Suprapubic skin (tissue), 4 donors: Measurements from ENCODE around the gene SHCBP1L. TPM values are rescaled to one million over a fixed set of nuclear protein-coding genes. Genes with fewer than 3 reads are reported as not detected.

Source experiments
- DNase-seq, 2 donors: peaks; one replicate each; pipeline ENCODE4 v3.0.0-alpha.2; 2019; ENCODE audit warnings: low spot score in 2 of 2
- H3K27ac ChIP-seq: fragments of 200-600 bp; sonication (generic); one replicate; pipeline ENCODE4 v1.5.1; 2019
- H3K27me3 ChIP-seq: fragments of 200-600 bp; sonication (generic); one replicate; pipeline ENCODE4 v1.5.1; 2019
- H3K36me3 ChIP-seq: fragments of 200-600 bp; sonication (generic); one replicate; pipeline ENCODE4 v1.5.1; 2019
- H3K4me1 ChIP-seq: fragments of 200-600 bp; sonication (generic); one replicate; pipeline ENCODE4 v1.5.1; 2019
- H3K4me3 ChIP-seq: fragments of 200-600 bp; sonication (generic); one replicate; pipeline ENCODE4 v1.5.1; 2019; ENCODE audit warnings: mild to moderate bottlenecking
- H3K9me3 ChIP-seq: fragments of 200-600 bp; sonication (generic); one replicate; pipeline ENCODE4 v1.5.1; 2019
- EP300 ChIP-seq: sonication (generic); formaldehyde crosslinking; IDR thresholded peaks from one replicate; pipeline ENCODE4 v1.6.1; 2017; ENCODE audit warnings: antibody characterized with exemption
- POLR2A ChIP-seq, 2 donors: fragments of 450-650 bp; IDR thresholded peaks; one replicate each; pipeline ENCODE4 v1.6.1; 2017; ENCODE audit warnings: antibody characterized with exemption in 2 of 2, mild to moderate bottlenecking in 2 of 2, moderate library complexity in 2 of 2
- POLR2AphosphoS5 ChIP-seq, 3 donors: sonication (generic); formaldehyde crosslinking; IDR thresholded peaks; one replicate each; pipeline ENCODE4 v1.6.1; 2017; ENCODE audit warnings: antibody characterized with exemption in 3 of 3
- WGBS: methylation state at CpG from one replicate; pipeline ENCODE4 v1.1.5; 2018; 5-methylcytosine and 5-hydroxymethylcytosine counted together
- total RNA-seq, 4 donors: library from RNA; depleted of rRNA; stranded (reverse); fragments of >200 nt; gene quantifications; one replicate each; pipeline ENCODE4 v1.1.0, GENCODE V29; 2016
- TF ChIP-seq, protein P1 (sequence below), 2 donors: fragments of 200-600 bp in 1 of 2; fragments of 450-650 bp in 1 of 2; sonication (generic) in 1 of 2; IDR thresholded peaks; one replicate each; pipeline ENCODE4 v1.5.1; 2016 to 2019; ENCODE audit warnings: antibody characterized with exemption in 2 of 2, mild to moderate bottlenecking in 1 of 2, moderate library complexity in 1 of 2

SHCBP1L gene
- total RNA-seq, 4 donors from 2014 or later: not detected

DNA sequence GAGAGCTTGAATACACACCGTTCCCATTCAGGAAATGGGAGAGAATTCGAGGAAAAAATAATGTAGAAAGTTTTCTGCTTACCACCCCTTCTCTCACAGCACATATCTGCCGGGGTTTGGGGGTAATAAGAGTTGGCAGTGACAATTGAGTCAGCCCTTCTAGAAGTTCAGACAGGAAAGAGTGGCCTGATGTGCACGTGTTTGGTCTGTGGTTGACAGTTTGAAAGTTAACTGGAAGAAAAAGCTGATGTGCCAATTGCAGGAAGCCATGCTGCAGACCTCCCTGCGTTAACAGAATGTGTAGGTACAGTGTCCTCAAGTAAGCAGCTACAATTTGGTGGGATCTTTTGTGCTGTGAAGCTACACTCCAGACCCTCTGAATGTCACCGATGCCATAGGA lies 63.0 kb downstream of the SHCBP1L start:
- H3K27me3 ChIP-seq: no peaks in the 10 kb centered on the region
- WGBS: 71% methylated on average over 6 of the region's 6 CpGs
- TF ChIP-seq POLR2A (IDR thresholded peaks at IDR 0.05): no peak
- TF ChIP-seq POLR2AphosphoS5 (IDR thresholded peaks at IDR 0.05): no peak
- TF ChIP-seq, protein P1, sequence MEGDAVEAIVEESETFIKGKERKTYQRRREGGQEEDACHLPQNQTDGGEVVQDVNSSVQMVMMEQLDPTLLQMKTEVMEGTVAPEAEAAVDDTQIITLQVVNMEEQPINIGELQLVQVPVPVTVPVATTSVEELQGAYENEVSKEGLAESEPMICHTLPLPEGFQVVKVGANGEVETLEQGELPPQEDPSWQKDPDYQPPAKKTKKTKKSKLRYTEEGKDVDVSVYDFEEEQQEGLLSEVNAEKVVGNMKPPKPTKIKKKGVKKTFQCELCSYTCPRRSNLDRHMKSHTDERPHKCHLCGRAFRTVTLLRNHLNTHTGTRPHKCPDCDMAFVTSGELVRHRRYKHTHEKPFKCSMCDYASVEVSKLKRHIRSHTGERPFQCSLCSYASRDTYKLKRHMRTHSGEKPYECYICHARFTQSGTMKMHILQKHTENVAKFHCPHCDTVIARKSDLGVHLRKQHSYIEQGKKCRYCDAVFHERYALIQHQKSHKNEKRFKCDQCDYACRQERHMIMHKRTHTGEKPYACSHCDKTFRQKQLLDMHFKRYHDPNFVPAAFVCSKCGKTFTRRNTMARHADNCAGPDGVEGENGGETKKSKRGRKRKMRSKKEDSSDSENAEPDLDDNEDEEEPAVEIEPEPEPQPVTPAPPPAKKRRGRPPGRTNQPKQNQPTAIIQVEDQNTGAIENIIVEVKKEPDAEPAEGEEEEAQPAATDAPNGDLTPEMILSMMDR (IDR thresholded peaks at IDR 0.05): no peak
- TF ChIP-seq EP300: no peak
- no peak for DNase-seq
- H3K36me3 ChIP-seq: peaks cover 45% of the 10 kb centered on the region
- H3K27ac ChIP-seq: no peak overlapping the region
- H3K4me3 ChIP-seq: no peak overlapping the region
- H3K9me3 ChIP-seq: no peaks in the 10 kb centered on the region
- no peaks in the 10 kb centered on the region for H3K4me1 ChIP-seq

GRCh38 chr1:182888736-182889531 lies 64.0 kb downstream of the SHCBP1L start:
- H3K9me3 ChIP-seq: no peaks in the 10 kb centered on the region
- no peaks in the 10 kb centered on the region for H3K4me1 ChIP-seq
- 79% methylated on average over 7 of the region's 7 CpGs for WGBS
- H3K27me3 ChIP-seq: no peaks in the 10 kb centered on the region
- H3K36me3 ChIP-seq: peaks cover 55% of the 10 kb centered on the region
- H3K4me3 ChIP-seq: no peak overlapping the region
- DNase-seq: no peak
- no peak overlapping the region for H3K27ac ChIP-seq
- no peak for TF ChIP-seq POLR2A (IDR thresholded peaks at IDR 0.05)
- TF ChIP-seq, protein P1 (IDR thresholded peaks at IDR 0.05): no peak
- no peak for TF ChIP-seq EP300
- TF ChIP-seq POLR2AphosphoS5 (IDR thresholded peaks at IDR 0.05): no peak

GRCh38 chr1:182886985-182887384 lies 66.0 kb downstream of the SHCBP1L start:
- no peaks in the 10 kb centered on the region for H3K9me3 ChIP-seq
- no peak overlapping the region for H3K4me3 ChIP-seq
- no peak for DNase-seq
- no peak for TF ChIP-seq POLR2A (IDR thresholded peaks at IDR 0.05)
- TF ChIP-seq EP300: no peak
- TF ChIP-seq, protein P1 (IDR thresholded peaks at IDR 0.05): no peak
- TF ChIP-seq POLR2AphosphoS5 (IDR thresholded peaks at IDR 0.05): no peak
- 94% methylated on average over 11 of the region's 11 CpGs for WGBS
- peaks cover 75% of the 10 kb centered on the region for H3K36me3 ChIP-seq
- H3K27me3 ChIP-seq: no peaks in the 10 kb centered on the region
- no peaks in the 10 kb centered on the region for H3K4me1 ChIP-seq
- H3K27ac ChIP-seq: no peak overlapping the region

DNA sequence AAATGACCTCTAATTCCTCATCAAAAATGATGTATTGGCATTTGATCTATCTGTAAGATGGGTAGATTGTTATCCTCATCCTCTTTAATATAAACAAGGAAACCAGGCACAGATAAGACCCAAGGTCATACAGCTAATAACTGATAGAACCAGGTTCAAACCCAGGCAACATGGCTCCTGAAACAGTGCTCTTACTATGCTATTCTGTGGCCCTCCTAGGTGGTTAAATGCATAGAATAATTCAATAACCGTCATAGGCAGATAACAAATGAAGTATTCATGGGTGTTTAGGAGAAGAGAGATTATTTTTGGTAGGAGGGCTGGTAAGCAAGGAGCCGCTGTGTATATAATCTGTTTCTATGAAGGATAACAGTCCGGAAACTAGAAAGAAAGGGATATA lies 67.4 kb downstream of the SHCBP1L start:
- H3K4me1 ChIP-seq: no peaks in the 10 kb centered on the region
- DNase-seq: no peak
- H3K27ac ChIP-seq: no peak overlapping the region
- H3K9me3 ChIP-seq: no peaks in the 10 kb centered on the region
- H3K4me3 ChIP-seq: no peak overlapping the region
- TF ChIP-seq EP300: no peak
- no peak for TF ChIP-seq POLR2A (IDR thresholded peaks at IDR 0.05)
- TF ChIP-seq, protein P1 (IDR thresholded peaks at IDR 0.05): no peak
- no peak for TF ChIP-seq POLR2AphosphoS5 (IDR thresholded peaks at IDR 0.05)
- 97% methylated on average over 3 of the region's 3 CpGs for WGBS
- no peaks in the 10 kb centered on the region for H3K27me3 ChIP-seq
- peaks cover 89% of the 10 kb centered on the region for H3K36me3 ChIP-seq

DNA sequence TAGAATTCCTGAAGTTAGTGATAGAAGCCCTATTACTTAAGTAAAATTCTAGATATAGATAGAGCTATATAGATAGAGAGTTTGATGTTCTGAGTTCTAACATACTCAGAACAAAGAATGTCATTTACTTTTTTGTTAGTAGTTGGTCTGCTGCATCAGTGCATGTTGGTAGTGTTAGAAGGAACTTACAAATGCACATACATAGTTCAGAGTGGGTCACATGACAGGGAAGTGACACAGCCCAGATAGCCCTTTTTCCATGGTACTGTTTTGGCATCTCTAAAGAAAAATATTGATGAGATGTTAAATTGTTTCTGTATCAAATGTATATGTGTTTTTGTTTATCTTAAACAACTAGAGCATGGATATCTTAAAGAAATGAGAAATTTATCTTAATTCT lies 68.1 kb downstream of the SHCBP1L start:
- H3K36me3 ChIP-seq: peaks cover 96% of the 10 kb centered on the region
- H3K4me1 ChIP-seq: no peaks in the 10 kb centered on the region

More for the DNA sequence above, 68.1 kb downstream of the SHCBP1L start:
- no peak for TF ChIP-seq POLR2A (IDR thresholded peaks at IDR 0.05)
- TF ChIP-seq, protein P1 (IDR thresholded peaks at IDR 0.05): no peak
- TF ChIP-seq POLR2AphosphoS5 (IDR thresholded peaks at IDR 0.05): no peak
- no peak for TF ChIP-seq EP300
- Histone ChIP-seq H3K27me3 (no peaks in the 10 kb centered on the region), H3K9me3 (no peaks in the 10 kb centered on the region), H3K4me3 (no peak overlapping the region), H3K27ac (no peak overlapping the region)
- DNase-seq: no peak
